SH-SY5Y (cell line): ENCODE results near the gene ELAVL3.

Experiments used
- GATA2 ChIP-seq: IDR thresholded peaks from 2 replicates; pipeline ENCODE4 v1.6.1; 2011; ENCODE audit warnings: mild to moderate bottlenecking, low read depth, low read length
- GATA3 ChIP-seq: IDR thresholded peaks from 2 replicates; pipeline ENCODE4 v1.6.1; 2011; ENCODE audit warnings: low read depth, mild to moderate bottlenecking, low read length, moderate library complexity

DNA sequence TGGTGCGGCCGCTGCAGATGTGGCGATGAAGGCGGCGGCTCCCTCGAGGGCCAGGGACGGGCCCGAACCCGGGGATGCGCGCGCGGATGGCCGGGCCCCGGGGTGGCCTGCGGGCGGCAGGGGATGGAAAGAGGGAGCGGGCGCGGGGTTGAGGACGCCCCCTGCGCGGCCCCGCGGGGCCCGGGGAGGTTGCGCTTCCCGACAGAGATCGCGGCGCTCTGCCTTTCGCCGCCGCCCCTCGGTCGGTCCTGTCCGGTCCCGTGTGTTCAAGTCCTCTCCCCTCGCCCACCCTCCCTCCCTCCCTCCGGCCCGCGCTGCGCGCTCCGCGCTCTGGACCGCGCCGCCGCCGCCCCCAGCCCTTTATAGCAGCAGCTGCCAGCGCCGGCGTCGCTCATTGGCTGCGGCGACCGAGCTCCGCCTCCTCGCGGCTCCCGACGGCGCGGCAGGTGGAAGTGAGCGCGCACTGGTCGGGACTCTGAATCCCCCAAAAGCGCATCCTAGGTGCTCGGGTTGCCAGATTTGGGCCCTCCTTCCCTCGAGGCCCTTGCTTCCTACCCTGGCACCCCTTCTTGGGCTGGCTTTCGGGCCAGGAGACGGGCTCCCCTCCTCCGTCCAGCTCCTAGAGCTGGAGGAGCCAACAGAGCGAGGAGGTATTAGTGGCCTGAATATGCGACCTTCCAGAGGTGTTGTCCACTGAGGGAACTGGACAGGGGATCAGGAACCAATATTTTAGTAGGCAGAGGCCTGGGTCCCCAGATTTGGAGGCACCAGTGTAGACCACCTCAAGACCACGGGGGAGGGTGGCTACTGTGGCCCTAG, at the start of gene ELAVL3:
- no peak for TF ChIP-seq GATA2
- TF ChIP-seq GATA3: no peak
